ENCODE data around the gene MRC1. TPM values are rescaled to one million over a fixed set of nuclear protein-coding genes. Genes with fewer than 3 reads are reported as not detected.

The MRC1 gene
- total and polyA plus RNA-seq, 9 of the 15 experiments (the other 6 are each of a cell fraction or from before 2014, with no cell fraction given): 0.01 to 0.20 (median 0.03) TPM; not detected in 5

DNA sequence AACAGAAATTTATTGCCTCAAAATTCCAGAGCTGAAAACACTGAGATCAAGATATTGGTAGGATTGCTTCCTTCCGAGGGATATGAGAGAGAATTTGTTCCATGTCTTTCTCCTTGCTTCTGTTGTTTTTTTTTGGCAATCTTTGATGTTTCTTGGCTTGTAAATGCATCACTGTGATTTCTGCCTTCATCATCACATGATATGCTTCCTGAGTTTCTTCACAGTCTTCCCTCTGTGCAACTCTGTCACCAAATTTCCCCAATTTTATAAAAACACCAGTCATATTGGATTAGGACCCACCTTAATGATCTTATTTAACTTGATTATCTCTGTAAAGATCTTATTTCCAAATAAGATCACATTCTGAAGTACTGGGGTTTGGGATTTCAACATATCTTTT, 42.4 kb upstream of the MRC1 start:
- Histone ChIP-seq H3K36me3 (ENCODE audit: control insufficient read depth, insufficient read depth, low read length) (no peaks in the 10 kb centered on the region), H3K9me3 (replicated peaks; ENCODE audit: control insufficient read depth, insufficient read depth, low read depth, low read length) (no peaks in the 10 kb centered on the region), H3K27ac (ENCODE audit: extremely low read depth, low read depth, low read length) (no peak overlapping the region), H2AFZ (ENCODE audit: low read depth, low read length) (no peak overlapping the region), H3K4me2 (ENCODE audit: insufficient read depth, low read length) (no peak overlapping the region), H3K79me2 (ENCODE audit: control insufficient read depth, insufficient read depth, low read length) (no peaks in the 10 kb centered on the region), H3K4me3 (no peak overlapping the region), H3K27me3 (ENCODE audit: control insufficient read depth in 2 of 2, insufficient read depth in 2 of 2, low read length in 2 of 2) (peaks cover 5 to 8% of the 10 kb centered on the region in 2 experiments; a peak in 4 of 5 replicates), H4K20me1 (replicated peaks; ENCODE audit: control insufficient read depth, insufficient read depth, low read length) (no peaks in the 10 kb centered on the region), H3K9me1 (ENCODE audit: control insufficient read depth, insufficient read depth, low read length) (no peaks in the 10 kb centered on the region), H3K4me1 (replicated peaks in 1 of 2; ENCODE audit: control insufficient read depth in 2 of 2, insufficient read depth in 2 of 2, low read length in 2 of 2) (no peaks in the 10 kb centered on the region), H3K9ac (ENCODE audit: insufficient read depth in 1 of 2, low read depth in 2 of 2, low read length in 2 of 2) (no peak overlapping the region)
- 7% methylated on average over 1 of the region's 1 CpG for WGBS (ENCODE audit: insufficient coverage, low coverage, missing lambda C conversion rate)
- no peak for TF ChIP-seq ZNF324 (CRISPR knock-in tag; IDR thresholded peaks at IDR 0.05)
- ATAC-seq: no peak
- DNase-seq (ENCODE audit: extremely low read depth in 1 of 4, low spot score in 3 of 4): no peak
- ChIA-PET POLR2A (interaction anchor here (0.6 kb wide), 1 partner anchor 622 kb away, joined by 3 read pairs; no protein-coding TSS in a partner anchor), CTCF (ENCODE audit: low intra/inter-chr PET ratio) (no interaction called here)
- intact Hi-C loops (cut with micrococcal nuclease) (no loop called here), in situ Hi-C loops (cut with MboI) (no loop called here)
- FAIRE-seq: no peak
- BruUV-seq (replicated peaks): no TSS peak

DNA sequence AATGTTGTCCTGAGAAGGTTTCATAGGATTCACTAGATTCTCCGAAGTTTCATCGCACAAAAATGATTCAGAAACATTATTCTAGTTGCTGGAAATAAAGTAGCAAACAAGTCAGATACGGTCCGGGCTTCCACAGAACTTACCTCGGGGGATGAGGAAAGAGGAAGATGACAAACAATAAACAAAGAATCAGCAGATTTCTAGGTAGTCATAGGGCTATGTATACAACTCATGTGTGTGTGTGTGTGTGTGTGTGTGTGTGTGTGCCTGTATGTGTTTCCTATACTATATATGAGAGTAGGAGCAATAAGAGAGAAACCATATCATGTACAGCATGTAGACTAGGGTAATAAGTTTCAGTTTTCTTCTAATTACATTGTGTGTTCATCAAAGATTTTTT, 40.7 kb upstream of the MRC1 start:
- no TSS peak for BruUV-seq (replicated peaks)
- TF ChIP-seq C11orf30 (IDR thresholded peaks at IDR 0.05; ENCODE audit: low read depth) (peak; percentile 55; the same call in 1 of the 2 replicates), ZNF316 (IDR thresholded peaks at IDR 0.05) (peak; percentile 47; the same call in 1 of the 2 replicates), RBM15 (IDR thresholded peaks at IDR 0.05; ENCODE audit: insufficient read depth, low read length) (no peak), SRSF3 (IDR thresholded peaks at IDR 0.05; ENCODE audit: insufficient read depth, low read length) (no peak), OTX1 (CRISPR knock-in tag; IDR thresholded peaks at IDR 0.05) (no peak), NR2C2 (CRISPR knock-in tag; IDR thresholded peaks at IDR 0.05) (no peak), NR2C2 (tag; IDR thresholded peaks at IDR 0.05) (no peak)
- TF ChIP-seq, protein P1, sequence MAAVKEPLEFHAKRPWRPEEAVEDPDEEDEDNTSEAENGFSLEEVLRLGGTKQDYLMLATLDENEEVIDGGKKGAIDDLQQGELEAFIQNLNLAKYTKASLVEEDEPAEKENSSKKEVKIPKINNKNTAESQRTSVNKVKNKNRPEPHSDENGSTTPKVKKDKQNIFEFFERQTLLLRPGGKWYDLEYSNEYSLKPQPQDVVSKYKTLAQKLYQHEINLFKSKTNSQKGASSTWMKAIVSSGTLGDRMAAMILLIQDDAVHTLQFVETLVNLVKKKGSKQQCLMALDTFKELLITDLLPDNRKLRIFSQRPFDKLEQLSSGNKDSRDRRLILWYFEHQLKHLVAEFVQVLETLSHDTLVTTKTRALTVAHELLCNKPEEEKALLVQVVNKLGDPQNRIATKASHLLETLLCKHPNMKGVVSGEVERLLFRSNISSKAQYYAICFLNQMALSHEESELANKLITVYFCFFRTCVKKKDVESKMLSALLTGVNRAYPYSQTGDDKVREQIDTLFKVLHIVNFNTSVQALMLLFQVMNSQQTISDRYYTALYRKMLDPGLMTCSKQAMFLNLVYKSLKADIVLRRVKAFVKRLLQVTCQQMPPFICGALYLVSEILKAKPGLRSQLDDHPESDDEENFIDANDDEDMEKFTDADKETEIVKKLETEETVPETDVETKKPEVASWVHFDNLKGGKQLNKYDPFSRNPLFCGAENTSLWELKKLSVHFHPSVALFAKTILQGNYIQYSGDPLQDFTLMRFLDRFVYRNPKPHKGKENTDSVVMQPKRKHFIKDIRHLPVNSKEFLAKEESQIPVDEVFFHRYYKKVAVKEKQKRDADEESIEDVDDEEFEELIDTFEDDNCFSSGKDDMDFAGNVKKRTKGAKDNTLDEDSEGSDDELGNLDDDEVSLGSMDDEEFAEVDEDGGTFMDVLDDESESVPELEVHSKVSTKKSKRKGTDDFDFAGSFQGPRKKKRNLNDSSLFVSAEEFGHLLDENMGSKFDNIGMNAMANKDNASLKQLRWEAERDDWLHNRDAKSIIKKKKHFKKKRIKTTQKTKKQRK (IDR thresholded peaks at IDR 0.05; ENCODE audit: borderline replicate concordance, low read depth, low read length): no peak
- no peak overlapping the region for H3K4me3 ChIP-seq
- ATAC-seq: no peak
- intact Hi-C loops (cut with micrococcal nuclease): no loop called here
- no peak overlapping the region for H3K27ac ChIP-seq (ENCODE audit: extremely low read depth, low read depth, low read length)
- H3K4me1 ChIP-seq (replicated peaks in 1 of 2; ENCODE audit: control insufficient read depth in 2 of 2, insufficient read depth in 2 of 2, low read length in 2 of 2): no peaks in the 10 kb centered on the region; a peak in 1 of 5 replicates
- in situ Hi-C loops (cut with MboI): no loop called here
- DNase-seq (ENCODE audit: extremely low read depth in 1 of 4, low spot score in 3 of 4): no peak
- H3K9ac ChIP-seq (ENCODE audit: insufficient read depth in 1 of 2, low read depth in 2 of 2, low read length in 2 of 2): no peak overlapping the region
- no peak overlapping the region for H3K4me2 ChIP-seq (ENCODE audit: insufficient read depth, low read length)
- FAIRE-seq: no peak
- H3K9me1 ChIP-seq (ENCODE audit: control insufficient read depth, insufficient read depth, low read length): no peaks in the 10 kb centered on the region
- no peak overlapping the region for H2AFZ ChIP-seq (ENCODE audit: low read depth, low read length)
- POLR2A ChIA-PET: no interaction called here
- CTCF ChIA-PET (ENCODE audit: low intra/inter-chr PET ratio): no interaction called here
- H3K36me3 ChIP-seq (ENCODE audit: control insufficient read depth, insufficient read depth, low read length): no peaks in the 10 kb centered on the region
- H3K9me3 ChIP-seq (replicated peaks; ENCODE audit: control insufficient read depth, insufficient read depth, low read depth, low read length): no peaks in the 10 kb centered on the region
- 20% methylated on average over 5 of the region's 5 CpGs for WGBS (ENCODE audit: insufficient coverage, low coverage, missing lambda C conversion rate)
- H4K20me1 ChIP-seq (replicated peaks; ENCODE audit: control insufficient read depth, insufficient read depth, low read length): no peaks in the 10 kb centered on the region
- peaks cover 8 to 10% of the 10 kb centered on the region in 2 experiments for H3K27me3 ChIP-seq (ENCODE audit: control insufficient read depth in 2 of 2, insufficient read depth in 2 of 2, low read length in 2 of 2)
- H3K79me2 ChIP-seq (ENCODE audit: control insufficient read depth, insufficient read depth, low read length): no peaks in the 10 kb centered on the region

Measured in K562 (cell line).